H1 (cell line): ENCODE data around the gene AOPEP. TPM values are rescaled to one million over a fixed set of nuclear protein-coding genes. Genes with fewer than 3 reads are reported as not detected.

Experiments
- CTCF ChIA-PET: fragments of 300-600 bp; sonication (Branson Sonifier 250); formaldehyde crosslinking; loops from one replicate; lab custom pipeline; 2021; ENCODE audit not compliant: partially characterized antibody; lab: Charles Lee
- POLR2A ChIA-PET: fragments of 300-600 bp; sonication (Branson Sonifier 250); formaldehyde crosslinking; loops from one replicate; lab custom pipeline; 2021; ENCODE audit warnings: inconsistent platforms; ENCODE audit not compliant: partially characterized antibody; lab: Charles Lee
- DNase-seq, 2 experiments: peaks; one replicate each; pipeline versions ENCODE4 v3.0.0 to v3.0.0-alpha.2; 2010 to 2022; ENCODE audit warnings: low spot score in 2 of 2, low read depth in 1 of 2, mixed read lengths in 1 of 2
- FAIRE-seq: peaks from 2 replicates; lab custom pipeline; 2011; peaks lifted over from hg19 to GRCh38; lab: Jason Lieb, UNC
- H2AFZ ChIP-seq: 2 replicates; pipeline ENCODE4 v1.8.1; 2012; ENCODE audit warnings: low read length, inconsistent platforms
- H2AK5ac ChIP-seq: 2 replicates; pipeline ENCODE4 v1.6.1; 2013; ENCODE audit warnings: low read depth, low read length
- H2BK120ac ChIP-seq: replicated peaks from 2 replicates; pipeline ENCODE3; 2013; ENCODE audit warnings: low read depth, low read length, inconsistent platforms
- H2BK12ac ChIP-seq: 2 replicates; pipeline ENCODE4 v1.6.1; 2013; ENCODE audit warnings: low read depth, low read length
- H2BK15ac ChIP-seq: 2 replicates; pipeline ENCODE4 v1.6.1; 2013; ENCODE audit warnings: low read length
- H2BK20ac ChIP-seq: 2 replicates; pipeline ENCODE4 v1.6.1; 2013; ENCODE audit warnings: low read length
- H2BK5ac ChIP-seq: 2 replicates; pipeline ENCODE4 v1.6.1; 2013; ENCODE audit warnings: low read depth, low read length
- H3K14ac ChIP-seq: 2 replicates; pipeline ENCODE4 v1.6.1; 2013; ENCODE audit warnings: inconsistent platforms; ENCODE audit not compliant: insufficient read length
- H3K18ac ChIP-seq: 2 replicates; pipeline ENCODE4 v1.6.1; 2013; ENCODE audit warnings: low read length; ENCODE audit errors: extremely low read depth
- H3K23ac ChIP-seq: 2 replicates; pipeline ENCODE4 v1.6.1; 2013; ENCODE audit warnings: inconsistent platforms; ENCODE audit not compliant: insufficient read length
- H3K23me2 ChIP-seq: 2 replicates; pipeline ENCODE4 v1.6.1; 2013; ENCODE audit warnings: low read depth, low read length
- H3K27ac ChIP-seq: 2 replicates; pipeline ENCODE4 v1.6.1; 2011; ENCODE audit warnings: low read depth, low read length, inconsistent platforms
- H3K27me3 ChIP-seq, 4 experiments: replicated peaks in 1 of 4; 1 replicate in 1 of 4; 2 replicates in 3 of 4; pipeline versions ENCODE4 v1.6.1 to v1.8.1; 2011 to 2013; ENCODE audit warnings: low read length in 3 of 4, mild to moderate bottlenecking in 3 of 4, inconsistent platforms in 2 of 4, mixed read lengths in 2 of 4, moderate library complexity in 1 of 4; ENCODE audit not compliant: control insufficient read depth in 3 of 4, insufficient read depth in 3 of 4; ENCODE audit errors: extremely low read depth in 1 of 4
- H3K36me3 ChIP-seq, 4 experiments: 2 replicates each; pipeline versions ENCODE4 v1.6.1 to v1.8.1; 2011 to 2013; ENCODE audit warnings: mild to moderate bottlenecking in 4 of 4, low read length in 3 of 4, moderate library complexity in 2 of 4, control low read depth in 1 of 4, inconsistent platforms in 1 of 4; ENCODE audit not compliant: insufficient read depth in 4 of 4, control insufficient read depth in 2 of 4
- H3K4ac ChIP-seq: replicated peaks from 2 replicates; pipeline ENCODE3; 2013; ENCODE audit warnings: low read length, low read depth, mixed read lengths, inconsistent platforms; ENCODE audit not compliant: insufficient read length
- H3K4me1 ChIP-seq, 4 experiments: replicated peaks in 1 of 4; 1 replicate in 1 of 4; 2 replicates in 3 of 4; pipeline versions ENCODE4 v1.6.1 to v1.8.1; 2011 to 2013; ENCODE audit warnings: low read length in 3 of 4, inconsistent platforms in 2 of 4, mixed read lengths in 1 of 4; ENCODE audit not compliant: insufficient read depth in 4 of 4, control insufficient read depth in 3 of 4
- H3K4me2 ChIP-seq, 2 experiments: 2 replicates each; pipeline versions ENCODE4 v1.6.1 to v1.8.1; 2011 to 2013; ENCODE audit warnings: low read depth in 2 of 2, low read length in 2 of 2, control low read depth in 1 of 2, inconsistent platforms in 1 of 2, mild to moderate bottlenecking in 1 of 2; ENCODE audit not compliant: insufficient read depth in 1 of 2
- H3K4me3 ChIP-seq, 4 experiments: fragments of 200-600, 300-600 bp in 1 of 4; sonication (generic), shearing (Covaris generic), sonication (Bioruptor Twin) in 1 of 4; 2 replicates each; pipeline versions ENCODE4 v1.5.1 to v1.8.1; 2011 to 2016; ENCODE audit warnings: low read length in 4 of 4, low read depth in 3 of 4, control low read depth in 2 of 4, inconsistent platforms in 2 of 4, mild to moderate bottlenecking in 2 of 4, mixed read lengths in 1 of 4, moderate library complexity in 1 of 4; ENCODE audit not compliant: insufficient read depth in 2 of 4; ENCODE audit errors: extremely low read depth in 1 of 4
- H3K56ac ChIP-seq: replicated peaks from 2 replicates; pipeline ENCODE3; 2013; ENCODE audit warnings: low read depth, mild to moderate bottlenecking, mixed read lengths, low read length, inconsistent platforms; ENCODE audit not compliant: insufficient read length
- H3K79me1 ChIP-seq: 2 replicates; pipeline ENCODE4 v1.6.1; 2013; ENCODE audit warnings: low read depth, low read length, control low read depth
- H3K79me2 ChIP-seq, 2 experiments: 2 replicates each; pipeline versions ENCODE4 v1.6.1 to v1.8.1; 2012 to 2013; ENCODE audit warnings: low read length in 2 of 2, mild to moderate bottlenecking in 2 of 2, inconsistent platforms in 1 of 2; ENCODE audit not compliant: insufficient read depth in 2 of 2, control insufficient read depth in 1 of 2
- H3K9ac ChIP-seq, 4 experiments: replicated peaks in 1 of 4; 1 replicate in 1 of 4; 2 replicates in 3 of 4; pipeline versions ENCODE4 v1.6.1 to v1.8.1; 2011 to 2013; ENCODE audit warnings: low read depth in 3 of 4, low read length in 3 of 4, control low read depth in 2 of 4, mild to moderate bottlenecking in 2 of 4, moderate library complexity in 2 of 4, inconsistent platforms in 1 of 4; ENCODE audit errors: extremely low read depth in 1 of 4
- H3K9me3 ChIP-seq, 2 experiments: 2 replicates each; pipeline versions ENCODE4 v1.6.1 to v1.8.1; 2012 to 2013; ENCODE audit warnings: mild to moderate bottlenecking in 2 of 2, moderate library complexity in 2 of 2, control low read depth in 1 of 2, inconsistent platforms in 1 of 2, low read depth in 1 of 2, low read length in 1 of 2, mixed read lengths in 1 of 2; ENCODE audit not compliant: insufficient read depth in 2 of 2
- H4K20me1 ChIP-seq, 2 experiments: replicated peaks in 1 of 2; 2 replicates each; pipeline versions ENCODE3 to v1.8.1; 2011 to 2013; ENCODE audit warnings: inconsistent platforms in 2 of 2, low read length in 2 of 2, mild to moderate bottlenecking in 1 of 2; ENCODE audit not compliant: insufficient read depth in 2 of 2, control insufficient read depth in 1 of 2
- H4K5ac ChIP-seq: 2 replicates; pipeline ENCODE4 v1.6.1; 2013; ENCODE audit warnings: low read length, low read depth, mixed read lengths, inconsistent platforms; ENCODE audit not compliant: insufficient read length
- H4K8ac ChIP-seq: 2 replicates; pipeline ENCODE4 v1.8.0; 2013; ENCODE audit warnings: mild to moderate bottlenecking, moderate library complexity, low read length, inconsistent platforms; ENCODE audit not compliant: insufficient read depth; ENCODE audit errors: extremely low read depth
- H4K91ac ChIP-seq: replicated peaks from 2 replicates; pipeline ENCODE3; 2013; ENCODE audit warnings: low read length, mixed read lengths, inconsistent platforms; ENCODE audit not compliant: insufficient read length
- HDAC2 ChIP-seq, 2 experiments: fragments of 300-600 bp in 1 of 2; sonication (generic) in 1 of 2; IDR thresholded peaks; 2 replicates each; pipeline ENCODE4 v1.6.1; 2011 to 2012; ENCODE audit warnings: low read depth in 2 of 2, low read length in 2 of 2, mild to moderate bottlenecking in 2 of 2, moderate library complexity in 2 of 2, borderline replicate concordance in 1 of 2, inconsistent platforms in 1 of 2
- WGBS, 2 experiments: shearing (Covaris generic) in 1 of 2; methylation state at CpG; one replicate each; pipeline versions ENCODE4 v1.1.6 to v1.1.7; 2013 to 2015; ENCODE audit warnings: low lambda C conversion rate in 2 of 2, mixed read lengths in 2 of 2, inconsistent platforms in 1 of 2, low coverage in 1 of 2, missing lambda C conversion rate in 1 of 2; ENCODE audit not compliant: insufficient replicate concordance in 2 of 2, insufficient coverage in 1 of 2, insufficient read length in 1 of 2; ENCODE audit errors: extremely low coverage in 1 of 2, missing lambda C conversion rate in 1 of 2; 5-methylcytosine and 5-hydroxymethylcytosine counted together
- polyA plus RNA-seq, 7 experiments: library from polyadenylated mRNA; depleted of rRNA in 3 of 7; stranded (reverse) in 5 of 7; unstranded in 2 of 7; fragments of >200 nt in 5 of 7; fragments of 200-250 nt in 2 of 7; gene quantifications; 1 replicate in 5 of 7; 2 replicates in 1 of 7; 4 replicates in 1 of 7; pipeline versions ENCODE4 v1.2.1 to v1.2.3, GENCODE V29; 2011 to 2013; ENCODE audit warnings: missing spikeins in 2 of 7, mixed read lengths in 2 of 7
- total RNA-seq: library from RNA; stranded (reverse); fragmentation: NEBNext Ultra II Directional; extraction: Animal tissue kit (Norgen Biotek cat#: 25700); gene quantifications from 2 replicates; pipeline ENCODE4 v1.2.1, GENCODE V29; 2021

The AOPEP gene
- total and polyA plus RNA-seq, 2 of the 8 experiments (the other 6 are each of a cell fraction or from before 2014, with no cell fraction given): 6.1 to 14.3 TPM

GRCh38 chr9:95057101-95057500, 330.6 kb downstream of the AOPEP start:
- Histone ChIP-seq H3K9ac (no peak overlapping the region), H2BK20ac (no peak overlapping the region), H3K79me1 (no peaks in the 10 kb centered on the region), H4K8ac (no peak overlapping the region), H3K4me2 (no peak overlapping the region), H4K5ac (no peak overlapping the region), H2BK120ac (no peak overlapping the region), H2AK5ac (no peak overlapping the region), H3K4ac (no peak overlapping the region), H4K20me1 (no peaks in the 10 kb centered on the region), H2AFZ (no peak overlapping the region), H3K23ac (no peak overlapping the region), H3K56ac (no peak overlapping the region), H2BK5ac (no peak overlapping the region), H3K23me2 (no peaks in the 10 kb centered on the region), H3K27me3 (no peaks in the 10 kb centered on the region; a peak in 1 of 7 replicates), H3K79me2 (no peaks in the 10 kb centered on the region), H2BK15ac (no peak overlapping the region), H3K36me3 (no peaks in the 10 kb centered on the region), H4K91ac (no peak overlapping the region), H3K27ac (no peak overlapping the region), H3K4me3 (no peak overlapping the region), H3K14ac (no peak overlapping the region), H3K9me3 (no peaks in the 10 kb centered on the region), H3K18ac (no peak overlapping the region), H2BK12ac (no peak overlapping the region), H3K4me1 (peaks cover 3 to 7% (median 5%) of the 10 kb centered on the region in 4 experiments; a peak in 4 of 7 replicates)
- no peak for DNase-seq
- 89% methylated on average over 10 of the region's 10 CpGs; no CpG with 5 or more reads in 1 of the 2 experiments for WGBS, 2 experiments
- FAIRE-seq: no peak
- ChIA-PET CTCF (interaction anchor here (0.9 to 2.4 kb wide), 9 partner anchors 11 to 377 kb away, joined by 3 to 14 read pairs (median 3); no protein-coding TSS in a partner anchor), POLR2A (interaction anchor here (1.4 kb wide), 1 partner anchor 38 kb away, joined by 4 read pairs; no protein-coding TSS in a partner anchor)
- no peak for TF ChIP-seq HDAC2 (IDR thresholded peaks at IDR 0.05; ENCODE audit: borderline replicate concordance in 1 of 2, low read depth in 2 of 2, low read length in 2 of 2)
